Aorta (tissue), 5 donors: ENCODE data around the gene SP9. TPM values are rescaled to one million over a fixed set of nuclear protein-coding genes. Genes with fewer than 3 reads are reported as not detected.

Source experiments
- ATAC-seq: fragments of 200-7000 bp; cut with Tn5 transposase; one replicate; pipeline ENCODE4 v1.9.1; 2022; ENCODE audit warnings: moderate library complexity; ENCODE audit not compliant: low FRiP score
- DNase-seq, 2 donors: peaks; one replicate each; pipeline ENCODE4 v3.0.0-alpha.2; 2020
- H3K27ac ChIP-seq, 2 donors: one replicate each; pipeline ENCODE4 v1.5.1; 2013; ENCODE audit warnings: low read length in 2 of 2, mild to moderate bottlenecking in 2 of 2, moderate library complexity in 2 of 2, control low read depth in 1 of 2, inconsistent platforms in 1 of 2, low read depth in 1 of 2
- H3K27me3 ChIP-seq, 2 donors: one replicate each; pipeline ENCODE4 v1.6.1; 2013; ENCODE audit warnings: control low read depth in 1 of 2, low read length in 1 of 2, mild to moderate bottlenecking in 1 of 2, moderate library complexity in 1 of 2; ENCODE audit not compliant: insufficient read depth in 2 of 2, control insufficient read depth in 1 of 2
- H3K36me3 ChIP-seq, 2 donors: one replicate each; pipeline ENCODE4 v1.6.1; 2013; ENCODE audit warnings: control low read depth in 1 of 2, low read length in 1 of 2, mild to moderate bottlenecking in 1 of 2; ENCODE audit not compliant: insufficient read depth in 2 of 2, control insufficient read depth in 1 of 2
- H3K4me1 ChIP-seq, 2 donors: one replicate each; pipeline ENCODE4 v1.6.1; 2013; ENCODE audit warnings: low read length in 2 of 2, control low read depth in 1 of 2, mild to moderate bottlenecking in 1 of 2, moderate library complexity in 1 of 2; ENCODE audit not compliant: insufficient read depth in 2 of 2, control insufficient read depth in 1 of 2
- H3K4me3 ChIP-seq, 2 donors: one replicate each; pipeline ENCODE4 v1.5.1; 2013; ENCODE audit warnings: low read length in 2 of 2, control low read depth in 1 of 2, mild to moderate bottlenecking in 1 of 2
- H3K9me3 ChIP-seq: one replicate; pipeline ENCODE4 v1.6.1; 2013; ENCODE audit warnings: mild to moderate bottlenecking, low read length; ENCODE audit not compliant: control insufficient read depth
- WGBS, 2 donors: extraction: QIAGEN DNeasy Blood & Tissue Kit; methylation state at CpG; one replicate each; pipeline ENCODE4 v1.1.7; 2013; 5-methylcytosine and 5-hydroxymethylcytosine counted together
- intact Hi-C, 2 donors: fragments of 100-400 bp; cut with DNase I; formaldehyde crosslinking; loops; one replicate each; pipeline versions ENCODE4 v1.14.2 to v1.15.0; 2022
- polyA plus RNA-seq, 2 donors: library from polyadenylated mRNA; stranded (reverse); fragments of 200-250 nt; gene quantifications; one replicate each; pipeline ENCODE4 v1.2.3, GENCODE V29; 2013
- total RNA-seq, 2 donors: library from RNA; stranded (reverse); fragmentation: NEBNext Ultra II Directional; extraction: Animal tissue kit (Norgen Biotek cat#: 25700); gene quantifications; one replicate each; pipeline ENCODE4 v1.2.1, GENCODE V29; 2021
- donor health status: healthy with polysubstance abuse.
- donor health status: Bipolar disorder and iron deficiency.
- donor health status: DM: no; HTN: no; CAD: no.
- donor health status: DM: no; HTN: no; CAD: no.
- donor health status: DM: yes; HTN: yes; CAD: no.

The SP9 gene
- total and polyA plus RNA-seq, 4 donors = 0.23 TPM; not detected in 3

DNA sequence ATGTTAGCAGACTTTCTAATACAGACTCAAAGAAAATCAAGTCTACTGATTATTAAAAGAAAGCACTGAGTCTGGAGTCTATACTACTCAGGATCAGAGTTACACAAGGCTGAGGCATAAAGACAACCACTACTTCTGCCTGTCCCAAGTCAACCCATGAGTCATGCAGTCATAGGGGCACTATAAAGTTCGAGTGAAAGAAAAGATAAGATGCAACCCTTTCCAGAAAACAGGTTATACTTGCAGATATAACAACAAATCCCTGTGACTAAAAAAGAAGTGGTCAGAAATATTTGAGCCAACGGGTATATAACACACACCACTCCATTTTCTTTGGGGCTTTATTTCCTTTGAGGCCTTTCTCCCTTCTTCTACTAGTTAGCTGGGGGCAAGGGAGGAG is 42.2 kb downstream of the SP9 start:
- WGBS, 2 donors = 73 to 74% methylated on average over 2 of the region's 2 CpGs
- H3K27me3 ChIP-seq = no peaks in the 10 kb centered on the region
- ATAC-seq = no peak
- no peak overlapping the region for H3K4me3 ChIP-seq
- no peaks in the 10 kb centered on the region for H3K4me1 ChIP-seq
- intact Hi-C loops = no loop called here
- DNase-seq = no peak
- no peaks in the 10 kb centered on the region for H3K9me3 ChIP-seq
- no peak overlapping the region for H3K27ac ChIP-seq
- H3K36me3 ChIP-seq = peaks cover 0 to 6% of the 10 kb centered on the region in 2 donors

DNA sequence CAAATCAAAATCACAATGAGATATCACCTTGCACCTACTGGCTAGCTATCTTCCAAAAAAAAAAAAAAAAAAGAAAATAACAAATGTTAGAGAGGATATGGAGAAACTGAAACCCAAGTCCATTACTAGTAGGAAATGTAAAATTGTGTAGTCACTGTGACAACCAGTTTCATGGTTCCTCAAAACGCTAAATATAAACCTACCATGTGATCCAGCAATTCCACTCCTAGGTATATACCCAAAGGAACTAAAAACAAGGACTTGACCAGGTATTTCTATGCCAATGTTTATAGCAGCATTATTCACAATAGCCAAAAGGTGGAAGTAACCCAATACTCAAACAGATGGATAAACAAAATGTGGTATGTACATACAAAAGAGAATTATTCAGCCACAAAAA is 49.0 kb downstream of the SP9 start:
- intact Hi-C loops = no loop called here
- H3K4me1 ChIP-seq = no peaks in the 10 kb centered on the region
- no peaks in the 10 kb centered on the region for H3K9me3 ChIP-seq
- no peak overlapping the region for H3K4me3 ChIP-seq
- 93 to 94% methylated on average over 1 of the region's 1 CpG for WGBS, 2 donors
- H3K27me3 ChIP-seq = no peaks in the 10 kb centered on the region
- ATAC-seq = no peak
- peaks cover 0 to 2% of the 10 kb centered on the region in 2 donors for H3K36me3 ChIP-seq
- no peak for DNase-seq
- no peak overlapping the region for H3K27ac ChIP-seq

DNA sequence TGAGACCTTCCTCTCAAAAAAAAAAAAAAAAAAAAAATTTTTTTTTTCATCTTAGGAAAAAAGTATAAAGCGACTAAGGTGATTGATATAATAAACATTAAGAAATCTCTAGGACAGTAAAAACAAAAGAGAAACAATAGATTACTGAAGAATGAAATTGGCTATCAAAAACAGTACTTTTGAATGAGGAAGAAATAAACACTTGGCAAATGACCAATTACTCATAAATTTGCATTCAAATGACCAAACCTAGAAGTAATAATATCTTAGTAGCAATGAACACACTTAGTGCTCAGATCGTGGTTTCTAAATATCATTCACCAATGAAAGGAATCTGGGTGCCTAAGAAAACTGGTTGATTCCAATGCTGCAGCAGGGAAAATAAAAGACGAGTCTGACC is 50.4 kb downstream of the SP9 start:
- Histone ChIP-seq H3K9me3 (no peaks in the 10 kb centered on the region), H3K36me3 (peaks cover 0 to 2% of the 10 kb centered on the region in 2 donors), H3K27ac (no peak overlapping the region), H3K27me3 (no peaks in the 10 kb centered on the region), H3K4me1 (no peaks in the 10 kb centered on the region), H3K4me3 (no peak overlapping the region)
- ATAC-seq (no peak), DNase-seq (no peak)
- intact Hi-C loops = no loop called here
- 88 to 91% methylated on average over 3 of the region's 3 CpGs for WGBS, 2 donors

Other genes starting within 250 kb of the SP9 start
- gene OLA1, start 86.4 kb upstream of the SP9 start, total RNA-seq = 10 to 100 TPM; 45.2 to 55.3 TPM
- gene OLA1, start 86.4 kb upstream of the SP9 start, polyA plus RNA-seq = 10 to 100 TPM; 53.4 to 64.0 TPM
- 10 to 100 TPM; 13.9 to 22.6 TPM for gene SCRN3, start 60.8 kb downstream of the SP9 start, total RNA-seq
- gene SCRN3, start 60.8 kb downstream of the SP9 start, polyA plus RNA-seq = 10 to 100 TPM; 12.7 to 19.3 TPM
- 10 to 100 TPM in 1 of 2 donors, 1 to 10 TPM in 1; 6.8 to 15.9 TPM for gene GPR155, start 152.1 kb downstream of the SP9 start, total RNA-seq
- gene GPR155, start 152.1 kb downstream of the SP9 start, polyA plus RNA-seq = 1 to 10 TPM in 1 of 2 donors, under 1 TPM in 1; 0.25 to 1.9 TPM